SK-N-SH (cell line): ENCODE results near the gene A2ML1. TPM values are rescaled to one million over a fixed set of nuclear protein-coding genes. Genes with fewer than 3 reads are reported as not detected.

Source experiments
- CTCF ChIA-PET: fragments of 300-600, 350-600 bp; formaldehyde crosslinking; extraction: SDS; loops from one replicate; lab custom pipeline; 2021; lab: Yijun Ruan, JAX
- POLR2A ChIA-PET: fragments of 350-600 bp; sonication (Branson Sonifier 250); formaldehyde crosslinking; extraction: SDS; loops from one replicate; lab custom pipeline; 2020; ENCODE audit warnings: antibody characterized with exemption, inconsistent platforms; lab: Yijun Ruan, JAX
- DNase-seq: peaks from one replicate; pipeline ENCODE4 v3.0.0; 2012
- H2AFZ ChIP-seq: fragments of 200-600 bp; sonication (generic); 2 replicates; pipeline ENCODE4 v1.8.1; 2016; ENCODE audit warnings: antibody characterized with exemption, mild to moderate bottlenecking, low read depth
- H3F3A ChIP-seq: fragments of 200-600 bp; sonication (generic); replicated peaks from 2 replicates; pipeline ENCODE3; 2016; ENCODE audit warnings: antibody characterized with exemption, mild to moderate bottlenecking; ENCODE audit not compliant: insufficient read depth
- H3K27ac ChIP-seq, 2 experiments: fragments of 200-500 bp in 1 of 2; fragments of 200-600 bp in 1 of 2; sonication (Bioruptor generic) in 1 of 2; sonication (generic), shearing (Covaris generic) in 1 of 2; 2 replicates each; pipeline versions ENCODE4 v1.5.1 to v1.6.1; 2014 to 2016; ENCODE audit warnings: low read depth in 2 of 2, inconsistent platforms in 1 of 2, low read length in 1 of 2, mild to moderate bottlenecking in 1 of 2, mixed read lengths in 1 of 2
- H3K27me3 ChIP-seq: fragments of 200-600 bp; sonication (generic), shearing (Covaris generic); 2 replicates; pipeline ENCODE4 v1.6.1; 2016; ENCODE audit warnings: mixed run types; ENCODE audit not compliant: insufficient read depth
- H3K36me3 ChIP-seq, 2 experiments: fragments of 200-500 bp in 1 of 2; fragments of 200-600 bp in 1 of 2; sonication (Bioruptor generic) in 1 of 2; sonication (generic) in 1 of 2; replicated peaks in 1 of 2; 2 replicates each; pipeline versions ENCODE3 to v1.5.1; 2014 to 2016; ENCODE audit warnings: low read length in 1 of 2, mild to moderate bottlenecking in 1 of 2; ENCODE audit not compliant: insufficient read depth in 2 of 2, control insufficient read depth in 1 of 2
- H3K4me1 ChIP-seq, 2 experiments: fragments of 200-500 bp in 1 of 2; fragments of 200-600 bp in 1 of 2; sonication (Bioruptor generic) in 1 of 2; sonication (generic), shearing (Covaris generic) in 1 of 2; 2 replicates each; pipeline versions ENCODE4 v1.5.1 to v1.6.1; 2014 to 2016; ENCODE audit warnings: low read depth in 1 of 2, low read length in 1 of 2, mixed run types in 1 of 2; ENCODE audit not compliant: insufficient read depth in 2 of 2, control insufficient read depth in 1 of 2
- H3K4me2 ChIP-seq: fragments of 200-600 bp; sonication (generic), shearing (Covaris generic); 2 replicates; pipeline ENCODE4 v1.6.1; 2017; ENCODE audit warnings: mixed run types
- H3K4me3 ChIP-seq, 2 experiments: fragments of 200-500 bp in 1 of 2; fragments of 200-600 bp in 1 of 2; sonication (Bioruptor generic) in 1 of 2; sonication (generic), shearing (Covaris generic) in 1 of 2; 2 replicates each; pipeline versions ENCODE4 v1.5.1 to v1.8.1; 2014 to 2016; ENCODE audit warnings: low read depth in 2 of 2, inconsistent platforms in 1 of 2, low read length in 1 of 2, mild to moderate bottlenecking in 1 of 2, mixed read lengths in 1 of 2, moderate library complexity in 1 of 2
- H3K79me2 ChIP-seq: fragments of 200-600 bp; sonication (generic); 2 replicates; pipeline ENCODE4 v1.8.1; 2017; ENCODE audit warnings: mild to moderate bottlenecking; ENCODE audit not compliant: insufficient read depth
- H3K9ac ChIP-seq: fragments of 200-600 bp; sonication (generic); 2 replicates; pipeline ENCODE4 v1.6.1; 2017; ENCODE audit warnings: mixed run types
- H3K9me2 ChIP-seq: fragments of 200-600 bp; sonication (generic); 2 replicates; pipeline ENCODE4 v1.6.1; 2017; ENCODE audit warnings: mixed run types
- H3K9me3 ChIP-seq: fragments of 200-600 bp; sonication (generic); 2 replicates; pipeline ENCODE4 v1.6.1; 2017; ENCODE audit warnings: mixed run types, mild to moderate bottlenecking, moderate library complexity
- H4K20me1 ChIP-seq: fragments of 200-600 bp; sonication (generic); 2 replicates; pipeline ENCODE4 v1.6.1; 2017; ENCODE audit warnings: mild to moderate bottlenecking, mixed run types; ENCODE audit not compliant: insufficient read depth
- CHD2 ChIP-seq: fragments of 150-350 bp; IDR thresholded peaks from 2 replicates; pipeline ENCODE4 v1.6.1; 2018; ENCODE audit warnings: low read length; ENCODE audit not compliant: partially characterized antibody
- CTCF ChIP-seq: fragments of 200-600 bp; sonication (generic); IDR thresholded peaks from 2 replicates; pipeline ENCODE4 v1.6.1; 2017; ENCODE audit warnings: antibody characterized with exemption, mild to moderate bottlenecking, moderate library complexity
- ELF1 ChIP-seq: IDR thresholded peaks from 2 replicates; pipeline ENCODE4 v1.4.0; 2012
- EZH2phosphoT487 ChIP-seq: fragments of 200-600 bp; sonication (generic); IDR thresholded peaks from 2 replicates; pipeline ENCODE4 v1.6.1; 2017; ENCODE audit warnings: low read depth, mixed run types, mild to moderate bottlenecking, antibody characterized with exemption, moderate library complexity, borderline replicate concordance
- JUND ChIP-seq: IDR thresholded peaks from 2 replicates; pipeline ENCODE4 v1.4.0; 2012
- MXI1 ChIP-seq: IDR thresholded peaks from 2 replicates; pipeline ENCODE4 v1.6.1; 2012; ENCODE audit warnings: mild to moderate bottlenecking, low read depth, low read length, improper control_type of control experiment
- NFIC ChIP-seq: IDR thresholded peaks from 2 replicates; pipeline ENCODE4 v1.4.0; 2012; ENCODE audit warnings: borderline replicate concordance
- RAD21 ChIP-seq: IDR thresholded peaks from 2 replicates; pipeline ENCODE4 v1.6.1; 2012; ENCODE audit warnings: mild to moderate bottlenecking, low read length
- REST ChIP-seq: IDR thresholded peaks from 2 replicates; pipeline ENCODE4 v1.6.1; 2012; ENCODE audit warnings: mild to moderate bottlenecking, low read depth, low read length, moderate library complexity
- RFX5 ChIP-seq: IDR thresholded peaks from 2 replicates; pipeline ENCODE4 v1.6.1; 2012; ENCODE audit warnings: mild to moderate bottlenecking, improper control_type of control experiment, low read length
- SIN3A ChIP-seq: IDR thresholded peaks from 2 replicates; pipeline ENCODE4 v1.6.1; 2012; ENCODE audit warnings: low read depth, mild to moderate bottlenecking, low read length, moderate library complexity, borderline replicate concordance
- SMC3 ChIP-seq: IDR thresholded peaks from 2 replicates; pipeline ENCODE4 v1.6.1; 2012; ENCODE audit warnings: low read depth, low read length, improper control_type of control experiment
- TCF12 ChIP-seq: IDR thresholded peaks from 2 replicates; pipeline ENCODE4 v1.4.0; 2012
- TEAD4 ChIP-seq: IDR thresholded peaks from 2 replicates; pipeline ENCODE4 v1.4.0; 2012; ENCODE audit warnings: mild to moderate bottlenecking, borderline replicate concordance; ENCODE audit not compliant: insufficient read depth
- WGBS: methylation state at CpG from one replicate; pipeline ENCODE4 v1.1.6; 2017; ENCODE audit warnings: low lambda C conversion rate; 5-methylcytosine and 5-hydroxymethylcytosine counted together
- polyA plus RNA-seq, 3 experiments: library from polyadenylated mRNA; depleted of rRNA; stranded (reverse); fragments of >200 nt; gene quantifications; 2 replicates each; pipeline ENCODE4 v1.2.3, GENCODE V29; 2012
- TF ChIP-seq, protein P1 (sequence below): IDR thresholded peaks from 2 replicates; pipeline ENCODE4; 2012

Gene A2ML1
- polyA plus RNA-seq, 1 of the 3 experiments (the other 2 are of a cell fraction), result not detected

- no peak overlapping the region for H3K27ac ChIP-seq
- DNase-seq, result no peak
- no peak overlapping the region for H3K4me3 ChIP-seq
- H3K4me2 ChIP-seq, result no peak overlapping the region
- ChIA-PET CTCF (interaction anchor here (0.8 to 3.9 kb wide), 3 partner anchors 14 to 180 kb away, joined by 3 to 12 read pairs (median 8); no protein-coding TSS in a partner anchor), POLR2A (no interaction called here)
- H3K27me3 ChIP-seq, result no peaks in the 10 kb centered on the region; the same call in 1 of the 2 replicates
- no peak for TF ChIP-seq ELF1
- TF ChIP-seq, protein P1, sequence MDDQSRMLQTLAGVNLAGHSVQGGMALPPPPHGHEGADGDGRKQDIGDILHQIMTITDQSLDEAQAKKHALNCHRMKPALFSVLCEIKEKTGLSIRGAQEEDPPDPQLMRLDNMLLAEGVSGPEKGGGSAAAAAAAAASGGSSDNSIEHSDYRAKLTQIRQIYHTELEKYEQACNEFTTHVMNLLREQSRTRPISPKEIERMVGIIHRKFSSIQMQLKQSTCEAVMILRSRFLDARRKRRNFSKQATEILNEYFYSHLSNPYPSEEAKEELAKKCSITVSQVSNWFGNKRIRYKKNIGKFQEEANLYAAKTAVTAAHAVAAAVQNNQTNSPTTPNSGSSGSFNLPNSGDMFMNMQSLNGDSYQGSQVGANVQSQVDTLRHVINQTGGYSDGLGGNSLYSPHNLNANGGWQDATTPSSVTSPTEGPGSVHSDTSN, result no peak
- no peak for TF ChIP-seq MXI1
- TF ChIP-seq RFX5, result no peak
- TF ChIP-seq SIN3A, result no peak
- no peak for TF ChIP-seq CTCF
- TF ChIP-seq RAD21, result no peak
- no peak for TF ChIP-seq TCF12
- no peak for TF ChIP-seq JUND
- TF ChIP-seq SMC3, result no peak
- TF ChIP-seq REST, result no peak
- no peak for TF ChIP-seq NFIC
- no peak for TF ChIP-seq TEAD4
- no peak for TF ChIP-seq CHD2
- TF ChIP-seq EZH2phosphoT487, result no peak
- H3K9me2 ChIP-seq, result no peaks in the 10 kb centered on the region
- no peaks in the 10 kb centered on the region; a peak in 1 of 4 replicates for H3K4me1 ChIP-seq
- H3K9ac ChIP-seq, result no peak overlapping the region
- no peaks in the 10 kb centered on the region for H3F3A ChIP-seq
- no peaks in the 10 kb centered on the region for H3K36me3 ChIP-seq
- H3K79me2 ChIP-seq, result no peaks in the 10 kb centered on the region
- 29% methylated on average over 9 of the region's 9 CpGs for WGBS
- H2AFZ ChIP-seq, result no peak overlapping the region
- no peaks in the 10 kb centered on the region for H3K9me3 ChIP-seq
- no peaks in the 10 kb centered on the region for H4K20me1 ChIP-seq
Observed at GRCh38 chr12:8837291-8837690, 14.9 kb downstream of the A2ML1 start.
